Erythroblast (primary cell): ENCODE results near the gene GPAT3.
A peak's percentile ranks its signal among the peaks of the same experiment; 100 is the strongest.
"Not testable (repeated sequence)": the region's sequence is repeated elsewhere in the genome, so short reads cannot be mapped to it uniquely, and the experiment has no call there.

Experiments used
- DNase-seq, 2 experiments: peaks; one replicate each; lab custom pipeline; 2025; lab: John Stamatoyannopoulos, UW
- GATA1 ChIP-seq: IDR thresholded peaks from 2 replicates; pipeline ENCODE4 v1.6.1; 2011; ENCODE audit warnings: low read depth, mild to moderate bottlenecking, control low read depth, low read length, moderate library complexity
- POLR2A ChIP-seq: IDR thresholded peaks from 2 replicates; pipeline ENCODE4 v1.6.1; 2011; ENCODE audit warnings: mild to moderate bottlenecking, low read length

The GPAT3 gene

DNA sequence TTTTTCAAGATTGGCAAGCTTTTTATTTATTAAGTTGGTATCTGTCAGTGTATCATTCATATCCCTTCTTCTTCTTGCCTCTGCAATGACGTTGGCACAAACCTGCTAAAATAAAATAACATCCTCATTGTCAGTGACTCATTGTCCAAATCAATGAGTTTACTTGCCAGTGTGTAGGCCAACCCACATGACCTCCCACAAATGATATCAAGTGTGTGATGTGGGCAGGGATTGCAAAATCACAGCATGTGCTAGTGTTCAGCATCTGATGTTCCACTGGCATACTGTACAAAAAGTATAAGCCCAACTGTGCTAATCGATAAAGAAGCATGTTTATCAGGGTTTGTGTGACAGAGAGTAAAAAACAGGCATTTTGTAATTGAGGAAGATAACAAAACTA lies 25.5 kb downstream of the GPAT3 start:
- TF ChIP-seq GATA1 (no peak), POLR2A (no peak)
- no peak for DNase-seq

DNA sequence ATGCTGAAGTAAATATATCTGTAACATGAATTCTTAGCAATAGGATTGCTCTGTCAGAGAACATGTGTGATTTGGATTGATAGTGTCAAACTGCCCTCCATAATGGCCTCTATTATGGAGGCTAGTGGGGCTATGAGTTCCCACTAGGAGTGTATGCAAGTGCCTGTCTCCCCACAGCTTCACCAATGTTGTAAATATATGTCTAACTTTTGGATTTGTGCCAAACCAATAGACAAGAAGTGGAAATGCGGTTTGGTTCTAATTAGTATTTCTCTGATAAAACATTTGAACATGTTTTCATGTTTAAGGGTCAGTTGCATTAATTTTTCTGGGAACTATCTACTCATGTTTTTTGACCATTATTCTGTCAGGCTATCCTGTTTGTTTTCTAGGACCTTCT lies 28.1 kb downstream of the GPAT3 start:
- TF ChIP-seq POLR2A (no peak), GATA1 (no peak)
- no peak for DNase-seq

DNA sequence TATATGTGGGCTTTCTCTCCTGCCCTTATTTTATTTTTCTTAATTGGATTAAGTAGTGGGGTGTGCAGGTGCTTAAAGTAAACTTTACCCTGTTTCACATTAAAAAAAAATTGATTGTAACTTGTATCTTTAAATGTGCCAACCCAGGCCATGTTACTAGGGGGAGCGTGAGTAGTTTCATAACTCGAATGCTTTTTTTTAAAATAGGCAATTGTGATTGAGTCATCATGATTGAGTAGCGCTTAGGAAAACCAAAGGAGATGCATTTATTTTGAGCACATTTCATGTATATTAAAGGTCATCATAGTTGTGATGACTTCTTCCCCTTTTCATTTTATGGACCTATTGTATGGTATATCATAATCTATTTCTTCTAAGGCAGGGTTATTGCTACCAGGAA lies 32.2 kb downstream of the GPAT3 start:
- TF ChIP-seq POLR2A (no peak), GATA1 (no peak)
- no peak for DNase-seq

- no peak for TF ChIP-seq GATA1
- no peak for DNase-seq
These were observed 33.5 kb downstream of the GPAT3 start for GRCh38 chr4:83569429-83569828.

- no peak for TF ChIP-seq POLR2A
- no peak for DNase-seq
These were observed 34.1 kb downstream of the GPAT3 start for GRCh38 chr4:83569987-83570386.

DNA sequence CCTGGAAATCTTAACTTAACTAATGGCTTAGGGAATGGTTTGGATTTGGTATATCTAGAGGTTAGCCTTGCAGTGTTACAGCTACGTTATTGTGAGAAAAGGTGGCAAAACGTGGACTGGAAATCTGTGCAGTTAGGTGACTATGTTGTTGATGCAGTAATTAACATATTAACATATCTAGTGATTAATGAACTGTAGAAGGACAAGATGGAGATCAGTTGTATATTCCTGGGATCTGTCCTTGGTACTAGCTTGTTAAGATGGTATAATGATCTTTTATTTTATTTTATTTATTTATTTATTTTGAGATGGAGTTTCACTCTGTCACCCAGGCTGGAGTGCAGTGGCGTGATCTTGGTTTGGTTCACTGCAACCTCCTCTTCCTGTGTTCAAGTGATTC lies 36.9 kb downstream of the GPAT3 start:
- TF ChIP-seq GATA1 (no peak), POLR2A (no peak)
- DNase-seq = no peak

GRCh38 chr4:83574247-83574646 lies 38.3 kb downstream of the GPAT3 start:
- TF ChIP-seq POLR2A (no peak), GATA1 (no peak)
- DNase-seq = no peak

- not testable (repeated sequence) for DNase-seq
These were observed 40.3 kb downstream of the GPAT3 start for GRCh38 chr4:83576237-83576636.

- no peak for TF ChIP-seq GATA1
- DNase-seq = no peak
These were observed 45.7 kb downstream of the GPAT3 start for GRCh38 chr4:83581411-83582288.

DNA sequence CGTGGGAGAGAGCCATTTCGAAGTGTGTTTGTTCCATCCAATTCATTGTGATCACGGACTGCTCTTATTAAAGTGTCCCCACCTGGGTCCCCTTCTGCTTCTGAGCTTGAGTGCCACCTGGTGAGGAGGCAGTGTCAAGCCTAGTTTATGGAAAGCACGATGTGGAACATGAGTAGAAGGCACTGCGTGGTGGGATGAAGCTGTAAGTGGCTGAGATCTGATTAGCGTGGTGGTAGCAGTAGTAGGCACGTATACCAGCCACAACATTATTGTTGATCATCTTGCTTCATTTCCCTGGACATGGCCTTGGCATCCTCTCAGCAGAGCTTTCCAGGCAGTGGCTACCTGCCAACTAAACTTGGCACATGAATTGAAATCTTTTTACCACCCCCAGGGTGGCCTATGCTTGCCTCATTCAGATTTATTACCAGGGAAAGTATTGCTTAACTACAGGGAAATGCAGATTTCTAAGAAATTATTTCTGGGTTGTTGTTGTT lies 46.4 kb downstream of the GPAT3 start:
- DNase-seq = no peak
- TF ChIP-seq POLR2A = no peak
- no peak for TF ChIP-seq GATA1

GRCh38 chr4:83585982-83586508 lies 50.1 kb downstream of the GPAT3 start:
- DNase-seq = no peak
- TF ChIP-seq POLR2A = no peak
- TF ChIP-seq GATA1 = no peak

GRCh38 chr4:83589279-83589678 lies 53.4 kb downstream of the GPAT3 start:
- DNase-seq = peak; percentile 6 to 36
- TF ChIP-seq POLR2A (no peak), GATA1 (no peak)

GRCh38 chr4:83591056-83591455 lies 55.1 kb downstream of the GPAT3 start:
- DNase-seq = no peak

DNA sequence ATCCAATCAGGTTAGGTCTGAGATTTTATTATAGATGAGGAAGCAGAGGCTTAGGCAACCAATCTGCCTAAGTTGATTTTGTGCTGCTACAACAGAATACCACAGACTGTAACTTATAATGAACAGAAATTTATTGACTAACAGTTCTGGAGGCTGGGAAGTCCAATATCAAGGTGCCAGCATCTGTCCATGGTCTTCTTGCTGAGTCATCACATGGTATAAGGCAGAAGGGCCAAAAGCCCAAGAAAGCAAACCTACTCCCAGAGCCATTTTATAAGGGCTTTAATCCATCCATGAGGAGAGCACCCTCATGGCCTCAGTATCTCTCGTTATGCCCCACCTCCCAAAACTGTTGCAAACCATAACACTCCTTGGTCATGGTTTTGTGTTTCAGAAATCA lies 55.8 kb downstream of the GPAT3 start:
- DNase-seq = no peak
- no peak for TF ChIP-seq GATA1
- no peak for TF ChIP-seq POLR2A

More at GRCh38 chr4:83591056-83591455, 55.1 kb downstream of the GPAT3 start:
- TF ChIP-seq POLR2A (no peak), GATA1 (no peak)

GRCh38 chr4:83599183-83599582 lies 63.3 kb downstream of the GPAT3 start:
- peak; percentile 14 to 41 for DNase-seq
- TF ChIP-seq GATA1 = no peak
- TF ChIP-seq POLR2A = no peak
